ENCODE results near the gene CCDC187. TPM values are rescaled to one million over a fixed set of nuclear protein-coding genes. Genes with fewer than 3 reads are reported as not detected.

CCDC187 gene
- total RNA-seq, 1 donor from 2014 or later: 0.69 TPM

DNA sequence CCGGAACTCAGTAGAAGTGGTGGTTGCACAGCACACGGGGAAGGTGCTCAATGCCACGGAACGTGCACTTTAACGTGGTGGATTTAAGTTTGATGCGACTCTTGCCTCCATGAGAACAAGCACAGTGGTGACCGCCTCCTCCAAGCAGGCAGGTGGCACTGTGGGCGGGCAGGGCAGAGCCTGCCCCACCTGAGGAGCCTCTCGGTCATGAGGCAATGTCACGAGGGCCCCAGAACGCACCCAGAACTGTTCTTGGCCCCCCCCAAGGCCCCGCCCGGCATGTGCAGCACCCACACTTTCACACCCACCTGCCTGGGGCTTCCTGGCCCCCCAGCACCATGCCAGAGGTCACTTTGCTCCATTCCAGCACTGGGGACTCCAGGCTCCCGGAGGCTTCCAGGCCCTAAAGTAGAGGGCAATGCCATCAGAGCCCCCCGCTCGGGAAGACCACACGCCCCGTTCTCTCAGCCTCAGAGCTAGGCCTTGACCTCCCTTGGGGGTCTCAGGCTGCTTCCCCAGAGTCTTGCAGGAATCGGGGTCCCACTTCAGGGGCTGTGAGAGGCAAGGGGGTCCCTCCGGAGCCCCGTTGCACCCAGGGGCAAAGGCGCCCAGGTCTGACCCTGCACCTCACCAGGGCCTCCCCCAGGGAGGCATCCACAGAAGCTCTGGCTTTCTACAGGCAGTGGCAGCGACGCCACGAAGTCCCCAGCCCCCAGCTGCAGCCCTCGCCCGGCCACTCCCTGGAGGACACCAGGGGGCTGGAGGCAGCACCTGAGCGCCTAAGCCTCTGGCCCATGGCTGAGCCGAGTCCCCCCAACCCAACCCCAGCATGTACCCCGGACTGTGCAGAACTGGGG, 14.0 kb downstream of the CCDC187 start:
- no peak for DNase-seq
- Mint-ChIP-seq H3K9me3 (no peaks in the 10 kb centered on the region), H3K27me3 (peaks cover 8% of the 10 kb centered on the region), H3K36me3 (ENCODE audit: low read depth) (no peaks in the 10 kb centered on the region), H3K4me1 (no peaks in the 10 kb centered on the region), H3K4me3 (no peak overlapping the region), H3K27ac (no peak overlapping the region)
- no peak for ATAC-seq (ENCODE audit: low read depth)
- CTCF ChIA-PET: no interaction called here
- intact Hi-C loops (cut with micrococcal nuclease): no loop called here
- POLR2A ChIA-PET: no interaction called here
- no peak for TF ChIP-seq CTCF (IDR thresholded peaks at IDR 0.05)

DNA sequence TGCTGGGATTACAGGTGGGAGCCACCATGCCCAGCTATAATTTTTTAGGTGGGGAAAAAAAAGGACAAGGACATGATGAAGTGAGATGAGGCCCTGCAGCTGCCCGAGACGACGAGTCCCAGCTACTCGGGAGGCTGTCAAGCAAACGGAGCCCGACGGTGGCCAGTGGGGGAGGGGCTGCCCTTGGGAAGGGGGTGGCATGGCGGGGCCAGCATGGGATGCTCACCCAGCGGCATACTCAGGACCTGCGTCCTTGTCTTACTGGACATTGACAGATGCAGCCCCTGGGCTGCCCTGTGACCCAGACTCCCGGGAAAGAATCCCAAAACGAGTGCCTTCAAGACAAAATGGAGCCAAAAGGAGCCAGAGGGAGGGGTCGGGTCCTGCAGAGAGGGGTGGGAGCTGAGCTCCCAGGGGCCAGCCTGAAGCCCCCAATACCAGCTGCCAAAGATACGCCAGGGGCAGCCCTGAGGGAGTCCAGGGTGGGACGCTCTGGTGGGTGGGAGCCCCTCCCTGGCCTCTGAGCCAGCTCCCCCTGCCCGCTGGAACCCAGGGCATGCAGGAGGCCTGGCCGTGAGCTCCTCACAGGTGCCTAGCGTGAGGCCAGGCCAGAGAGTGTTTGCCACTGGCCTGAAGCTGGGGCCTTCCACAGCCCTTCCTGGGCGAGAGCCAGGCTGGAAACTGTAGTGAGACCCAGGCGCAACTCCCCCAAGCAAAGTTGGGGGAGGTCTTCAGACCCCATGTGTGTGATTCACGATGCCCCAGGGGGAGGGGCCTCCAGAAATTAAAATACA, 15.7 kb downstream of the CCDC187 start:
- DNase-seq: no peak
- H3K9me3 Mint-ChIP-seq: no peaks in the 10 kb centered on the region
- H3K27me3 Mint-ChIP-seq: peaks cover 11% of the 10 kb centered on the region
- no peaks in the 10 kb centered on the region for H3K36me3 Mint-ChIP-seq (ENCODE audit: low read depth)
- peaks cover 6% of the 10 kb centered on the region for H3K4me1 Mint-ChIP-seq
- ChIA-PET POLR2A (no interaction called here), CTCF (interaction anchor here (0.9 kb wide), 1 partner anchor 118 kb away, joined by 3 read pairs; no protein-coding TSS in a partner anchor)
- no peak overlapping the region for H3K27ac Mint-ChIP-seq
- no peak overlapping the region for H3K4me3 Mint-ChIP-seq
- intact Hi-C loops (cut with micrococcal nuclease): no loop called here
- TF ChIP-seq CTCF (IDR thresholded peaks at IDR 0.05): no peak
- ATAC-seq (ENCODE audit: low read depth): no peak

- POLR2A ChIA-PET: no interaction called here
- Mint-ChIP-seq H3K27ac (no peak overlapping the region), H3K9me3 (no peaks in the 10 kb centered on the region), H3K36me3 (ENCODE audit: low read depth) (no peaks in the 10 kb centered on the region), H3K4me3 (no peak overlapping the region), H3K4me1 (peaks cover 18% of the 10 kb centered on the region), H3K27me3 (peaks cover 11% of the 10 kb centered on the region)
- DNase-seq (no peak), ATAC-seq (ENCODE audit: low read depth) (no peak)
- CTCF ChIA-PET: interaction anchor here (0.9 to 1.4 kb wide), 3 partner anchors 10 to 118 kb away, joined by 3 read pairs; no protein-coding TSS in a partner anchor
- intact Hi-C loops (cut with micrococcal nuclease): no loop called here
- TF ChIP-seq CTCF (IDR thresholded peaks at IDR 0.05): no peak
These were observed 16.9 kb downstream of the CCDC187 start for GRCh38 chr9:136286987-136287379.

GRCh38 chr9:136286359-136286986, 17.4 kb downstream of the CCDC187 start:
- Mint-ChIP-seq H3K9me3 (no peaks in the 10 kb centered on the region), H3K27ac (no peak overlapping the region), H3K36me3 (ENCODE audit: low read depth) (no peaks in the 10 kb centered on the region), H3K4me3 (no peak overlapping the region), H3K27me3 (peaks cover 11% of the 10 kb centered on the region), H3K4me1 (peaks cover 21% of the 10 kb centered on the region)
- CTCF ChIA-PET: interaction anchor here (1.1 to 1.4 kb wide), 2 partner anchors 10 to 117 kb away, joined by 3 read pairs; no protein-coding TSS in a partner anchor
- intact Hi-C loops (cut with micrococcal nuclease): no loop called here
- POLR2A ChIA-PET: no interaction called here
- no peak for DNase-seq
- no peak for TF ChIP-seq CTCF (IDR thresholded peaks at IDR 0.05)
- ATAC-seq (ENCODE audit: low read depth): no peak

Data from activated B cell treated with CpG ODN at 0.5 μM for 24 hours (primary cell).